SU-DHL-6 (cell line): ENCODE results near the gene CTSA.

Source experiments
- H2AFZ ChIP-seq: fragments of 200-600 bp; sonication (generic); 2 replicates; pipeline ENCODE4 v1.6.1; 2014; ENCODE audit warnings: low read depth, mild to moderate bottlenecking, moderate library complexity, mixed read lengths, antibody characterized with exemption, low read length; ENCODE audit not compliant: severe bottlenecking
- H3F3A ChIP-seq: fragments of 200-600 bp; shearing (Covaris generic); 2 replicates; pipeline ENCODE4 v1.6.0; 2016; ENCODE audit warnings: antibody characterized with exemption, mild to moderate bottlenecking; ENCODE audit not compliant: insufficient read depth
- H3K27ac ChIP-seq: fragments of 200-600 bp; sonication (generic); 2 replicates; pipeline ENCODE4 v1.5.1; 2016; ENCODE audit warnings: low read depth, mild to moderate bottlenecking, low read length, moderate library complexity, mixed read lengths
- H3K27me3 ChIP-seq: fragments of 200-600 bp; sonication (generic), shearing (Covaris generic); 2 replicates; pipeline ENCODE4 v1.6.0; 2014; ENCODE audit warnings: mild to moderate bottlenecking, low read length
- H3K36me3 ChIP-seq: fragments of 200-600 bp; sonication (generic); 2 replicates; pipeline ENCODE4 v1.6.1; 2014; ENCODE audit warnings: mild to moderate bottlenecking, low read length, mixed read lengths
- H3K4me2 ChIP-seq: fragments of 300-600, 200-600 bp; shearing (Covaris generic), sonication (generic); 2 replicates; pipeline ENCODE4 v1.6.0; 2014; ENCODE audit warnings: low read length, low read depth, mild to moderate bottlenecking; ENCODE audit not compliant: poor library complexity, severe bottlenecking
- H3K4me3 ChIP-seq: fragments of 200-600 bp; sonication (generic); 2 replicates; pipeline ENCODE4 v1.5.1; 2014; ENCODE audit warnings: antibody characterized with exemption, low read length, mild to moderate bottlenecking, mixed read lengths; ENCODE audit not compliant: insufficient read depth, poor library complexity, severe bottlenecking
- H3K79me2 ChIP-seq: fragments of 200-600 bp; sonication (generic); 2 replicates; pipeline ENCODE4 v1.6.1; 2014; ENCODE audit warnings: mild to moderate bottlenecking, low read length, moderate library complexity; ENCODE audit not compliant: insufficient read depth
- H3K9ac ChIP-seq: fragments of 200-600 bp; sonication (generic); 2 replicates; pipeline ENCODE4 v1.7.0; 2014; ENCODE audit warnings: mild to moderate bottlenecking, low read length
- H3K9me2 ChIP-seq: fragments of 200-600 bp; sonication (generic); replicated peaks from 2 replicates; pipeline ENCODE4 v1.6.1; 2014; ENCODE audit warnings: low read length; ENCODE audit not compliant: insufficient read depth
- H3K9me3 ChIP-seq: fragments of 200-600 bp; sonication (generic); 2 replicates; pipeline ENCODE4 v1.6.1; 2014; ENCODE audit warnings: low read length, mixed read lengths; ENCODE audit not compliant: insufficient read depth
- H4K20me1 ChIP-seq: fragments of 200-600 bp; sonication (generic); 2 replicates; pipeline ENCODE4 v1.6.1; 2014; ENCODE audit warnings: low read depth, mild to moderate bottlenecking, antibody characterized with exemption, low read length, moderate library complexity, mixed read lengths
- CTCF ChIP-seq: fragments of 200-600 bp; sonication (generic); IDR thresholded peaks from one replicate; pipeline ENCODE4 v1.5.1; 2017; ENCODE audit warnings: antibody characterized with exemption, mild to moderate bottlenecking, low read length, moderate library complexity; ENCODE audit not compliant: insufficient read depth, poor library complexity, severe bottlenecking
- EZH2phosphoT487 ChIP-seq: fragments of 200-600 bp; sonication (generic), shearing (Covaris generic); conservative IDR thresholded peaks from 2 replicates; pipeline ENCODE4 v1.6.1; 2018; ENCODE audit warnings: mild to moderate bottlenecking, antibody characterized with exemption, low read length, moderate library complexity, mixed read lengths

CTSA gene

DNA sequence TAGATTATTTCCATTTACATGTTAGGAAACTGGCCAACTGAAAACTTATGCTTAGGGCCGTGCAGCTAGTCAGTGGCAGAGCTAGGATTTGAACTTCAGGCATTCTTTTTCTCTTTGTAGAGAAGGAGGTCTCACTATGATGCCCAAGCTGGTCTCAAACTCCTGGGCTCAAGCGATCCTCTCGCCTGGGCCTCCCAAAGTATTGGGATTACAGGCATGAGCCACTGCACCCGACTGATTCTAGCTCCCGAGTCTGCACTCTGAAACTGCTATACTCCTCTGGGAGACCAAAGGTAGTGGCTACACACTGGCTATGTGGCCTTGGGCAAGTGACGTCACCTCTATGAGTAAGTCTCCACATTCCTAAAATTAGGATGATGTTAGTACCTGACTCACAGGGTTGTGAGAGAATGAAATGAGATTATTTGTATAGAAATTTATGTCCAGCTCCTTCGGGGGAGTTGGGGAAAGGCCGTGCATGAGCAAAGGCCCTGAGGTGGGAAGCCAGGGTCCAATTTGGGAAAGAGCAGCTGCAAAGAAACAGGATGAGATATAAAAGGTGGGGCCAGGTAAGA, 14.5 kb downstream of the CTSA start:
- no peaks in the 10 kb centered on the region for H3F3A ChIP-seq
- H3K27ac ChIP-seq: no peak overlapping the region
- H3K27me3 ChIP-seq: no peaks in the 10 kb centered on the region
- no peaks in the 10 kb centered on the region for H4K20me1 ChIP-seq
- no peak overlapping the region for H3K4me3 ChIP-seq
- no peaks in the 10 kb centered on the region for H3K9me3 ChIP-seq
- H3K9me2 ChIP-seq: no peaks in the 10 kb centered on the region
- H3K79me2 ChIP-seq: no peaks in the 10 kb centered on the region
- no peak overlapping the region for H3K4me2 ChIP-seq
- H2AFZ ChIP-seq: no peak overlapping the region
- no peak for TF ChIP-seq CTCF
- TF ChIP-seq EZH2phosphoT487: no peak
- H3K9ac ChIP-seq: no peak overlapping the region
- no peaks in the 10 kb centered on the region for H3K36me3 ChIP-seq

DNA sequence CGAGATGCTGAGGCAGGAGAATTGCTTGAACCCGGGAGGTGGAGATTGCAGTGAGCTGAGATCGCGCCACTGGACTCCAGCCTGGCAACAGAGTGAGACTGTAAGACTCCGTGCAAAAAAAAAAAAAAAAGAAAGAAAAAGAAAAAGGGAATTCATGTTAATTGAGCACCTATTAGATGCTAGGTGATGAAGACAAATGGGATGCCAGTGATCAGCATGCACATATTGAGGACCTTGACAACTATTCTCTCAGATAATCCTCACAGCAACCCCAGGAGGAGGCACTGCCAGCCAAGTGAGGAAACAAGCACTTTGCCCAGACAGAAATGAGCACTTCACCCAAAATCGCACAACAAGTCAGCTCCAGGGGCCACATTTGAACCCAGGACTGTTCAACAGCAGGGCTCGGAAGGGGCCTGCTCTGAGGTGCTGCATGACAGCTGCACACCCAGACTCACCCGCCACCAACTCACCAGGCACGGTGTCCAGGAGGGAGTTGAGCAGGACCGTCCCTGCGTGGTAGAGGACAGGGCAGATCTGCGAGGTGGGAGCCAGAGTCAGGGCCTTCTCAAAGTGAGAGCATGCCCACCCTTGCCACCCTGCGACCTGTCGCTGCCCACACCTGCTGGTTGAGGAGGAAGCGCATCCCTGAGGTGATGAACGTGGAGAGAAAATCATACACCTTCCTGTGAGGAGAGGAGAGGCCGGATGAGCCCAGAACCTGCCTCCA, 16.2 kb downstream of the CTSA start:
- H3K4me2 ChIP-seq: no peak overlapping the region
- H3K9me2 ChIP-seq: no peaks in the 10 kb centered on the region
- H3K27me3 ChIP-seq: no peaks in the 10 kb centered on the region
- H2AFZ ChIP-seq: no peak overlapping the region
- TF ChIP-seq EZH2phosphoT487 (no peak), CTCF (no peak)
- no peaks in the 10 kb centered on the region for H4K20me1 ChIP-seq
- no peak overlapping the region for H3K27ac ChIP-seq
- H3K36me3 ChIP-seq: no peaks in the 10 kb centered on the region
- no peaks in the 10 kb centered on the region for H3K9me3 ChIP-seq
- no peak overlapping the region for H3K4me3 ChIP-seq
- no peak overlapping the region for H3K9ac ChIP-seq
- no peaks in the 10 kb centered on the region for H3K79me2 ChIP-seq
- H3F3A ChIP-seq: no peaks in the 10 kb centered on the region

DNA sequence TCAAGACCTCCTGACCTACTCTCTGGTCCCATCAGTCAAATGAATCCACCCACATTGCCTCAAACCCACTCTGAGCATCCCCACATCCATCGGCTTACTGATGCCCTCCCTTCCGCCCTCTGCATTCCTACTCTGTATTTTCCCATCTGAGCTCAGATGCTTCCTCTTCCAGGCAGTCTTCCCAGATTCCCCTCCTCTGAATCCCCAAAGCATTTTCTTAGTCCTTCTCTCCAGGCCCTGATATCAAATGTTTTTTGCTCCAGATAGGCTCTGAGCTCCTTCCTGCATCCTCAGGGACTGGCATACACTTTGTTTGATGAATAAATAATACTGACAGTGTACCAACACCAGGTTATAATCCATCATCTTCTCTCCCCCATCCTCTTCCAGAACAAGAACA, 16.9 kb downstream of the CTSA start:
- Histone ChIP-seq H3K27me3 (no peaks in the 10 kb centered on the region), H3K27ac (no peak overlapping the region), H3K36me3 (no peaks in the 10 kb centered on the region), H4K20me1 (no peaks in the 10 kb centered on the region), H3K9me3 (no peaks in the 10 kb centered on the region), H3K4me3 (no peak overlapping the region), H3K9ac (no peak overlapping the region), H3K4me2 (no peak overlapping the region), H3K9me2 (no peaks in the 10 kb centered on the region), H3F3A (no peaks in the 10 kb centered on the region), H3K79me2 (no peaks in the 10 kb centered on the region), H2AFZ (no peak overlapping the region)
- TF ChIP-seq CTCF: no peak
- no peak for TF ChIP-seq EZH2phosphoT487
